ENCODE results near the gene COX6B1. TPM values are rescaled to one million over a fixed set of nuclear protein-coding genes. Genes with fewer than 3 reads are reported as not detected.

The COX6B1 gene
- total RNA-seq, 4 donors from 2014 or later = 462 to 930 (median 787) TPM

- TF ChIP-seq CTCF (IDR thresholded peaks at IDR 0.05) = no peak
- no peak for TF ChIP-seq POLR2A (IDR thresholded peaks at IDR 0.05)
- H3K27me3 ChIP-seq = no peaks in the 10 kb centered on the region
- DNase-seq = no peak
- no peaks in the 10 kb centered on the region for H3K4me1 ChIP-seq
- no peak overlapping the region for H3K4me3 ChIP-seq
- no peak overlapping the region for H3K27ac ChIP-seq
- no peaks in the 10 kb centered on the region for H3K9me3 ChIP-seq
- peaks cover 0 to 84% (median 0%) of the 10 kb centered on the region in 3 donors for H3K36me3 ChIP-seq
Observed at GRCh38 chr19:35661995-35662340, 13.8 kb downstream of the COX6B1 start.

GRCh38 chr19:35663981-35664380, 15.9 kb downstream of the COX6B1 start:
- Histone ChIP-seq H3K9me3 (no peaks in the 10 kb centered on the region), H3K4me3 (no peak overlapping the region), H3K27me3 (no peaks in the 10 kb centered on the region), H3K27ac (no peak overlapping the region), H3K36me3 (peaks cover 0 to 63% (median 0%) of the 10 kb centered on the region in 3 donors), H3K4me1 (no peaks in the 10 kb centered on the region)
- DNase-seq = no peak
- TF ChIP-seq POLR2A (IDR thresholded peaks at IDR 0.05) (no peak), CTCF (IDR thresholded peaks at IDR 0.05) (no peak)

GRCh38 chr19:35665157-35665556, 17.0 kb downstream of the COX6B1 start:
- no peak for DNase-seq
- no peak overlapping the region for H3K4me3 ChIP-seq
- H3K9me3 ChIP-seq = no peaks in the 10 kb centered on the region
- no peak overlapping the region for H3K27ac ChIP-seq
- H3K4me1 ChIP-seq = no peaks in the 10 kb centered on the region
- TF ChIP-seq POLR2A (IDR thresholded peaks at IDR 0.05) (no peak), CTCF (IDR thresholded peaks at IDR 0.05) (no peak)
- no peaks in the 10 kb centered on the region for H3K27me3 ChIP-seq
- peaks cover 0 to 52% (median 0%) of the 10 kb centered on the region in 3 donors for H3K36me3 ChIP-seq

- no peak overlapping the region for H3K4me3 ChIP-seq
- no peak for DNase-seq
- TF ChIP-seq POLR2A (IDR thresholded peaks at IDR 0.05) (no peak), CTCF (IDR thresholded peaks at IDR 0.05) (no peak)
- no peaks in the 10 kb centered on the region for H3K27me3 ChIP-seq
- H3K36me3 ChIP-seq = peaks cover 0 to 47% (median 0%) of the 10 kb centered on the region in 3 donors
- no peak overlapping the region for H3K27ac ChIP-seq
- H3K4me1 ChIP-seq = no peaks in the 10 kb centered on the region
- H3K9me3 ChIP-seq = no peaks in the 10 kb centered on the region
Observed at GRCh38 chr19:35665604-35666003, 17.5 kb downstream of the COX6B1 start.

GRCh38 chr19:35666251-35666913, 18.3 kb downstream of the COX6B1 start, which contains the start of gene UPK1A:
TSS of gene UPK1A (plus strand) at chr19:35666517. CDS start at chr19:35666813, 296 bp downstream.
- Histone ChIP-seq H3K27ac (no peak within 1 kb of the TSS), H3K9me3 (no peaks in the 10 kb centered on the region), H3K4me3 (no peak within 1 kb of the TSS), H3K4me1 (no peaks in the 10 kb centered on the region), H3K36me3 (peaks cover 0 to 39% (median 0%) of the 10 kb centered on the region in 3 donors), H3K27me3 (no peaks in the 10 kb centered on the region)
- no peak for TF ChIP-seq POLR2A (IDR thresholded peaks at IDR 0.05)
- no peak for TF ChIP-seq CTCF (IDR thresholded peaks at IDR 0.05)
- DNase-seq = no peak

Measured in Peyer's patch (tissue), 4 donors.